Astrocyte of the cerebellum (primary cell): Measurements from ENCODE around the gene ATP7A.
"Not testable (repeated sequence)": the region's sequence is repeated elsewhere in the genome, so short reads cannot be mapped to it uniquely, and the experiment has no call there.

Experiments used
- DNase-seq: peaks from one replicate; pipeline ENCODE4 v3.0.0-alpha.2; 2011; ENCODE audit warnings: low read depth
- H3K4me3 ChIP-seq: 2 replicates; pipeline ENCODE4 v1.5.1; 2011; ENCODE audit warnings: mild to moderate bottlenecking, low read depth, low read length, moderate library complexity
- in situ Hi-C: cut with HindIII; loops from 2 replicates; pipeline ENCODE4 v1.10.0; 2017; ENCODE audit warnings: low sequenced_read_pairs
- TF ChIP-seq, protein P1 (sequence below): IDR thresholded peaks from 2 replicates; pipeline ENCODE4 v1.5.1; 2012; ENCODE audit warnings: low read length, low read depth, moderate library complexity, mild to moderate bottlenecking; ENCODE audit errors: missing control alignments

Gene ATP7A

GRCh38 chrX:77910108-77910840 lies at the start of gene ATP7A:
ATP7A (plus strand) TSS chrX:77910693; CDS start chrX:77971642, 60,949 bp downstream.
- in situ Hi-C loops = no loop called here
- TF ChIP-seq, protein P1, sequence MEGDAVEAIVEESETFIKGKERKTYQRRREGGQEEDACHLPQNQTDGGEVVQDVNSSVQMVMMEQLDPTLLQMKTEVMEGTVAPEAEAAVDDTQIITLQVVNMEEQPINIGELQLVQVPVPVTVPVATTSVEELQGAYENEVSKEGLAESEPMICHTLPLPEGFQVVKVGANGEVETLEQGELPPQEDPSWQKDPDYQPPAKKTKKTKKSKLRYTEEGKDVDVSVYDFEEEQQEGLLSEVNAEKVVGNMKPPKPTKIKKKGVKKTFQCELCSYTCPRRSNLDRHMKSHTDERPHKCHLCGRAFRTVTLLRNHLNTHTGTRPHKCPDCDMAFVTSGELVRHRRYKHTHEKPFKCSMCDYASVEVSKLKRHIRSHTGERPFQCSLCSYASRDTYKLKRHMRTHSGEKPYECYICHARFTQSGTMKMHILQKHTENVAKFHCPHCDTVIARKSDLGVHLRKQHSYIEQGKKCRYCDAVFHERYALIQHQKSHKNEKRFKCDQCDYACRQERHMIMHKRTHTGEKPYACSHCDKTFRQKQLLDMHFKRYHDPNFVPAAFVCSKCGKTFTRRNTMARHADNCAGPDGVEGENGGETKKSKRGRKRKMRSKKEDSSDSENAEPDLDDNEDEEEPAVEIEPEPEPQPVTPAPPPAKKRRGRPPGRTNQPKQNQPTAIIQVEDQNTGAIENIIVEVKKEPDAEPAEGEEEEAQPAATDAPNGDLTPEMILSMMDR = peak; percentile 47
- DNase-seq = peak; percentile 54
- H3K4me3 ChIP-seq = peak within 1 kb of the TSS; percentile 54

DNA sequence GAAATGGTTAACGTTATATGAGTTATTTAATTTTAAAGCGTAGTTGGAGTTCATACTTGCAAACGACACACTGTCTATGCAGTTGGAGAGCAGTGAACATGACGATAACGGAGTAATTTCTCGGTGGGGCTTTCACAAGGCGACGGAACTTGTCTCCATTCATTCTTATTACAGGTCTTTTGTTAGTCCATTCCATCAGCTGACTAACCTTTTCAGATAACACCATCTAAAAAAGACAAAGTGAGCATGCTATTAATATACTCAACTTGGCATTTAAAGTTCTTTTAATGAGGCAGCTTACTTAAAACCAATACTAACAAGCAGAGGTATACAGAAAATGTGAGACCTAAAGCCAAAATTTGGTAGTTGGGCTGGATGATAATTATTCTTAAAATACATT lies 35.1 kb upstream of the ATP7A start:
- TF ChIP-seq, protein P1 = no peak
- H3K4me3 ChIP-seq = no peak overlapping the region
- in situ Hi-C loops = no loop called here
- DNase-seq = no peak

GRCh38 chrX:77881418-77881817 lies 29.1 kb upstream of the ATP7A start:
- H3K4me3 ChIP-seq, DNase-seq: not testable (repeated sequence)

GRCh38 chrX:77892887-77893286 lies 17.6 kb upstream of the ATP7A start:
- H3K4me3 ChIP-seq = no peak overlapping the region
- TF ChIP-seq, protein P1 = no peak
- in situ Hi-C loops = no loop called here
- DNase-seq = no peak

More at GRCh38 chrX:77881418-77881817, 29.1 kb upstream of the ATP7A start:
- in situ Hi-C loops = not testable (repeated sequence)

DNA sequence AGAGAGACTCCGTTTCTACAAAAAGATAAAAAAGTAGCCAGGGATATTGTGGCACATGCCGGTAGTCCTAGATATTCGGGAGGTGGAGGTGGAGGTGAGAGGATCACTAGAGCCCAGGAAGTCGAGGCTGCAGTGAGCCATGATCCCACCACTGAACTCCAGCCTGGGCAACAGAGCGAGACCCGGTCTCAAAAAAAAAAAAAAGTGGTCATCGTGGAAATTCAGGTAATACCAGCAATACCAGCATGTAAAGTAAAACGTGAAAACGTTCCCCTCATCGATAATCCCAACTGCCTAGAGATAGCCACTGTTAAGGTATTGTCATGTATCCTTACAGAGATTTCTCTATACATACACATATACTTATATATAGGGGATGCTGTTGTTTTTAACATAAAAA lies 16.8 kb upstream of the ATP7A start:
- TF ChIP-seq, protein P1 = no peak
- no peak overlapping the region for H3K4me3 ChIP-seq
- in situ Hi-C loops = no loop called here
- no peak for DNase-seq

DNA sequence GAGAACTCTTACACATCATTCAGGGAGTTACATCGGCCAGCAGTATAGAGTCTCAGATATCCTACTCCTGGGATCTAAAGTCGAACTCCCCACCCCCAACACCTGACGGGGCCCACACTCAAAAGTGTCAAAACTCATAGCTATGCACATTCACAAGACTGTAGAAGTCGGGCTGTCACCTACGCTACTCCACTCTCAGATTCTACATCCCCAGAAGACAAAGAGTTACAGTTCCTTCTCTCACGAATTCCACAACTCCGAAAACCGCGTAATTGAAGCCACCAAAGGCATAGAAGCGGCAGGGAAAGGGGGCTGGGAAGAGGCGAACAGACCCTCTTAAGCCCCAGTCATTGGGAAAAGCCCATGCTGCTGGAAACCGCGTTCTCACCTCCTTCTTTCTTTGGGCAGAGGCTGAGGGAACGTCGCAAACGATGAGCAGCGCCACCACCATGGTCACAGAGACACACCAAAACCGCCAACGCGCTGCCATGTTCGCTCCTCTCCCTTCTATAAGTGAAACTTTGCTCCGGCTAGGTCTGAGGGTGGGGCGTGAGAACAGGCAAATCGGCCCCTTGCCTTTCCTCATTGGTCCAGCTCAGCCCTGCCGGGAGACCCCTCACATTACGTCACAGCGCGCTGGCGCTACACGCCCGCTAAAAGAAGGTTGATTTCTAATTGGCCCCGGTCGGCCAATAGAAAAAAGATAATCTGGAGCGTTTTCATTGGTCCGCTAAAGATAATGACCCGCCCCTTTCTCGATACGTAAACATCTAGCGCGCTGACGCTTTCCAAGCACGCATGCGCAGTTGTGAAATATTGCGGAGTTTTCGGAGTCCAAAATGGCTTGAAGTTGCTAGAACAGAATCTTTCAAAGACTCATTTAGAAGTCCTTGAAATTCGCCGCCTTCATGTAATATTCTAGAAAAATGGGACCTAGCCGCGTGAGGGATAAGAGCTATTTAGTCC lies 15.3 kb upstream of the ATP7A start, which contains the start of gene MAGT1:
MAGT1 (minus strand) TSS at position 515 of the 966 bp plus-strand sequence; CDS start at position 490, 25 bp downstream.
- in situ Hi-C loops = no loop called here
- DNase-seq = peak; percentile 93
- H3K4me3 ChIP-seq = peak within 1 kb of the TSS; percentile 69
- TF ChIP-seq, protein P1 = no peak
